ENCODE measurements around the gene TLCD2.
A peak's percentile ranks its signal among the peaks of the same experiment; 100 is the strongest.
"Not testable (repeated sequence)": the region's sequence is repeated elsewhere in the genome, so short reads cannot be mapped to it uniquely, and the experiment has no call there.

TLCD2 gene

DNA sequence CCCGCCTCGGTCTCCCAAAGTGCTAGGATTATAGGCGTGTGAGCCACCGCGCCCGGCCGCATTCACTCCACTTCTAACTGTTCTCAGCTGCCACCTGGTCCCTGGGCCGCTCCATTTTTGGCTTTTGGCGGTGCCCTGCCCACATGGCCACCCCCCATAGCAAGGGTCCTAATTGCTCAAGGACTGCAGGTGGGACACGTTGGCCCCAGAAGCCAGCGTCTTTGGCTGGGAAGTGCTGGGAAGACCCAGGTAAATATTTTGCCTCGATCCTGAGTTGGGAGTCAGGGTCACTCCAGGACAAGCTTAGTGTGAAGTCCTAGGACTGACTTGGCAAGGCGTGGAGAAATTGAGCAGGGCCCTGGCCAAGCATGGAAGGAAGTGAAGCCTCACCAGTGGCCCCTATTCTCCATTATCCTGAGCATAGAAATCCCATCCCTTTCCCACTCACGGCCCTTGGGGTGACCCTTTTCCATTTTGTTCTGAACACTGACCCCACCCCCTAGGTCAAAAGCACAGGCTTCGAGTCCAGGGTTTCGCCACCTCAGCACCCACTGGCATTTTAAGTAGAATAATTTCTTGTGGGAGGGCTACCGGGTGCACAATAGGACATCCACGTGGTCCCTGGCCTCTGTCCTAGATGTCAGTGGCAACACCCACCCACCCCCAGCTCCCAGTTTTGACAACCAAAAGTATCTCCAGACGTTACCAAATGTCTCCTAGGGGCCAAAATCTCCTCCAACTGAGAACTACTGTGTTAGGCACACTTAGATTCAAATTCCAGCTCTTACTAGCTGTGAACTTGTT lies 8.4 kb upstream of the TLCD2 start:
- no peak for DNase-seq (ENCODE audit: extremely low read depth in 1 of 2, low read depth in 1 of 2)

DNA sequence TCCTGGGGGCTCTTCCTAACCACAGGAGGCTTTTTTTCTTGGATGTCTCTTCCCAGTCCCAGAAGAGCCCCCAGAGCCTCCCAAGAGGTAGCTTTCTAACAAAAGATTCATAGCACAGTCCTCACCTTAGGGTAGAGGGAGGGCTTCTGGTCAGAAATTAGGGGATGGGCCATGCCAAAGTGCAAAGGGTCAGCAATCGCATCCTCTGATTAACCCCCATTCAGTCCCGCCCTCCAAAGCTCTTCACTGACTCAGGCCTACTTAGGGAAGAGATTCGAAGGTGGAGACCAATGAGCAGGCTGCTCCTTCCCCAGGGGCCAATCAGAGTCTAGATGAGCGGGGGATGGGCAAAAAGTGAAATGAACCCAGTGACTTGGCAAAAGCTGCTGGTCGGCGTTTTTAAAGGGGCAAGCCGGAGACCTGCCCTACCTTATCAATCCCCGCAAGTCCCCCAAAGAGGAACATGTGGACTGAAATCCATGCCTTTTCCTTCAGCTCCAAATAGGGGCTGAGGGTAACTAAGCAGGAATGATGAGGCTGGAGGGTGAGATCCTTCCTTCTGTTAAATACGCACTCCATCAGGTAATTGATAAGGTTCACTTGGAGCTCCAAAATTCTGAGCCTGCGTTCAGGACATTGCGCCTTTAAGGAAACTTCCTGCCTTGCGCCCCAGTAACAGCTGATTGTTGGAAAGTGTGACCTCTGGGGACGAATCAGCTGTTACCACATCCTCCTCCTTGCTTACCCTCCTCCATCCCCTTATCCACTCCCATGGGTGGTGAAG lies 6.9 kb upstream of the TLCD2 start:
- peak; percentile 64 to 87 for DNase-seq (ENCODE audit: extremely low read depth in 1 of 2, low read depth in 1 of 2)

DNA sequence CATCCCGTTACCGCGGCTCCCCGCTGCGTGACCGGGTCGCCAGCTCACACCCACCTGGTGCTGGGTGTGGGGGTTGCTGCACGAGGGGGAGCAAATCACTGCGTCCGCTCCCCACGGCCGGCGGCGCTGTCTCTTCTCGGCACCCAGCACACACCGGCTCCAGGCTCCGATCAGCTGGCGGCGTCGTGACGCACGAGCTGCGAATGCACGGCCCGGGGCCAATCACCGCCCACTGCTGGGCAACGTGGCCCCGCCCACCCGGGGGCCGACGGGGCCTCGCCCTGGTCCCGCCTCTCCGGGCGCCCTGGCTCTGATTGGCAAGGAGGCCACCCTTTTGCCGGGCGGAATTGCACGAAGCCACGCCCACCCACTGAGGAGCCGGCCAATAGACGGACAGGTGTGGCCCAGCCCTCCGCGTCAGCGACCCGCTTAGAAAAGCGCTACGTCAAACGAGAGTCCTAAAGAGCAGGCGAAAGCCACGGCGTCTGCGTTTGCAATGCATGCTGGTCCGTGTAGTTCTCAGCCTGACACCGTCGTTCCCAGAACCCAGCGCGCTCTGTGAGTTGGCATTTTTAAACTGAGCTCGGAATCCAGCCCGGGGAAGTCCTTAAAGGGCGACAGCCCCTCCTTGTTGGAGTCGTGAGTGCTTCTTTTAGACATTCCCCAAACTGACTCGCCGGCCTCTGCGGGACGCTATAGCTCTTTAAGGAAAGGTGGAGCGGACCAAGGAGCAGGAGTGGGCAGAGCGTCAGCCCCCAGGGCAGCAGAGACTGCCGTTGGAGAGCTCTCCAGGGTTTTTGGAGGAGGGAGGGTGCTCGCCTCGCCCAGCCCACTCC lies 6.1 kb upstream of the TLCD2 start:
- DNase-seq (ENCODE audit: extremely low read depth in 1 of 2, low read depth in 1 of 2) = peak; percentile 100

DNA sequence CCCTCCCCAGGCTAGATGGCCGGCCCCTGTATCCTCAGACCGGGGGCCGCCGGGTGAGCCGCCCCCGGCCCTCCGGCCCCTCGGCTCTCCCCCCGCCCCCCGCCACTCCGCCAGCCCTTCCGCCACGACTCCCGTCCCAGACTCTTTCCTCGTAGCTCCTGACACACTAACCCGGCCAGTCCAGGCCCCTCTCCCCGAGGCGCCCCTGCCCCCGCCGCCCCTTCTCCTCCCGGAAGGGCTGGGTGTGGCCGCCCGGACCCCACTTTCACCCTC lies 5.6 kb upstream of the TLCD2 start:
- DNase-seq (ENCODE audit: extremely low read depth in 1 of 2, low read depth in 1 of 2) = no peak

DNA sequence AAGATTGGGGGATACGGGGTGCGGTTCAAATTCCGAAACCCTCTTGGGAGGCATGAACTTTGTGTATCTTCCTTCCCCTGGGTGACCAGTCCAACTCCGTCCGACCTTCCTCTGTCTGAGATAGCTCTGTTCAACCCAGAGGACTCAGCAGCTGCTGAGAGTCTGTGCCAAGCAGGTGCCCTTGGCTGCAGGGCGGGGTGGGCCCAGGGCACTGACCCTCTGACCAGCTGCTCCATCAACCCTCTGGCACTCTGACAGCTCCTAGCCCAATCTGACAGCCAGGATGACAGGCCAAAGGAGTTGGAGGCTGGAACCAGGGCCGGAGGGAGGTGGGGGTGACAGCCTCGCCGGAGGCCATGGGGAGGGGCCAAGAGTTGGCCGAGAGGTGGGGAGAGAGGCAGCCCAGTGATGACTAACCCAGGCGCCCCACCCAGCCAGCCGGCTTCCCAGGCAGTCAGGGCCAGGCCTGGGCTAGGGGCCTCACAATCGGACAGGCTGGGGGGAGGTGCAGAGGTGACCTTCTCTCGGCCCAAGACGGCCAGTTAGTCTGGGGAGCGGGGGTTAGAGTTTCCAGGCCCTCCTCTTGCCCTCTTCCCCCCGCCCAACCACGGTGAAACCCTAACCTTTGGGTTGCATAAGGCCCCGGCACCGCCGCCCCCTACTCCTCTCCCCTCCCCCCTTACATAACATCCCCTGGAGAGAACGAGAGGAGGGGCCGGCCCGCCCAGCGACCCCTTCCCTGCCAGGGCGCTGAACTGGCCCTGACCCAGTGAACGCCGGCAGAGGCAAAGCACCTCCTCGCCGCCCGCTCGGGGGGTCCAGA lies 5.0 kb upstream of the TLCD2 start:
- no peak for DNase-seq (ENCODE audit: extremely low read depth in 1 of 2, low read depth in 1 of 2)

DNA sequence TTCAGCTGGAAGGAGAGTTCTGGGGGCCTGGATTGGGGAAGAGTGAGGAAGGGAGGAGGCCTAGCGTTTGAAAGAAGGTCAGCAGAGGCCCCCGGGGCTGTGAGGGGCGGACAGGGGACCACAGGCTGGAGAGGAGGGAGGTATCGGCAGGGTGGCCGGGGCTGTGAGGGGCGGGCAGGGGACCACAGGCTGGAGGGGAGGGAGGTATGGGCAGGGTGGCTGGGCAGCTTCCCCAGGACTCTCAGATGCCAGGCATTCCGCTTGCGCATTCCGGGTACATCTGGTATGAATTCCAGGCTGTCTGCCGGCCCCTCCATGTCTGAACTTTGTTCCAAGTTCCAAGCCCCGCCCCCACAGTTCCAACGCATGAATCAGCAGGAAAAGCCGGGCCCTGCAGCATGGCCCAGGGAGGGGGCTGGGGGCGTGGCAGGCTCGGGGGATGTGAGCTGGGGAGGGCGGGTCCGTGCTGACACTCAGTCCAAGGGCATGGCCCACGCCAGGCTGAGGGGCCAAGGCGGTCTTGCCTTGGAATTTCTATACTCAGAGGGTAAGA lies 4.3 kb upstream of the TLCD2 start:
- DNase-seq (ENCODE audit: extremely low read depth in 1 of 2, low read depth in 1 of 2) = no peak

DNA sequence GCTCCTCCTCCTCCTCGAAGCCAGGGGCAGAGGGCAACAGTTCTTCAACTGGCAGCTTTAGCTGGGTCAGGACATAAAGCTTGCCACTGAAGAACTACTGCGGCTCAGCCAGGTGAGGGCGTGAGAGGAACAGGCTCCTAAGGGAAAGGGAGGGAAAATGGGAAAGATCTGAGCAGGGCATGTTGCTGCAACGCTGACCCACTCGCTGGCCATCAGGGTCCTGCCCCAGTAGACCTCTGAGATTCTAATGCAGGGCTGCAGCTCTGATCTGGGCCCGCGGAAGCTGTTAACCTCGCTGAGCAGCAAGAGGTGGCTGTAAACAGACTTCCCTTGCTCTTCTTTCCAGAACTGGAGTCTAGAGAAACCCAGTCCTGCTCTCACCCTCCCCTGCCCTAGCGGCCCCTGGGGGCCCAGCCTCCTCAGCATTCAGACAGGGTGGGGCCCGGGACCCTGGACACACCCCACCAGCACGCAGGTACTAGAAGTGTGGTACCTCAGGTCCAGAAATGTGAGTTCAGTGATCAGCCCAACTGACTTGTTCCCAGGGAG lies 3.8 kb upstream of the TLCD2 start:
- DNase-seq (ENCODE audit: extremely low read depth in 1 of 2, low read depth in 1 of 2) = no peak

DNA sequence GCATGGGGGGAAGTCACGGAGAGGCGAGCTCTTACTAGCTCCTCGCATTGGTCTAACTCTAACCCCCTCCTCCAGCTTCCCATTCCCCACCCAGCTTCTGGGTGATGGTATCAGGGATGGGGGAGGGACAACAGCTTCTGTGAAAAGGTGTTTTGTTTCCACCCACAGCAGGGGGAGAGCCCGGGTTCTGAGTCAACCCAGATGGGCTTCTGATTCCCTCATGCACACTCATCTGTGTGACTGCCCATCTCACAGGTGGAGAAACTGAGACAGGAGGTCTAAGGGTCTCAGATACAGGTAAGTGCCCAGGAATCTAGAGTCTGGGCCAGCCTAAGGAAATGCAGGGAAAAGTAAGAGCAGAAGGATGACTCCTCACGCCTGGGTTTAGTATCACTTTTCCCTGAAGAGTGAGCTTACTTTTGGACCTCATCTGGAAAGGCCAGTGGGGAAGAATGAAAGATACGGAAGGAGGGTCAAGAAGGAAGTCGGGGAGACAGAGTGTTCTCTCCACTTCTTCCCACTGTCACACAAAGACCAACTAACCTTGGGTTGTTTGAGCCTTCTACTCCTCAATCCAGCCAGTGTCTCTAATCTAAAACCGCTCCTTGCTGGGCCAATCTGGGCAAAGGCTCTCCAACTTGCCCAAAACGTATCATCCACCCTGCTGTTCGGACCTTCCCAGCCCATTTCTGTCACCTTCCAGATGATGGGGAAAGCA lies 3.1 kb upstream of the TLCD2 start:
- DNase-seq (ENCODE audit: extremely low read depth in 1 of 2, low read depth in 1 of 2) = no peak

DNA sequence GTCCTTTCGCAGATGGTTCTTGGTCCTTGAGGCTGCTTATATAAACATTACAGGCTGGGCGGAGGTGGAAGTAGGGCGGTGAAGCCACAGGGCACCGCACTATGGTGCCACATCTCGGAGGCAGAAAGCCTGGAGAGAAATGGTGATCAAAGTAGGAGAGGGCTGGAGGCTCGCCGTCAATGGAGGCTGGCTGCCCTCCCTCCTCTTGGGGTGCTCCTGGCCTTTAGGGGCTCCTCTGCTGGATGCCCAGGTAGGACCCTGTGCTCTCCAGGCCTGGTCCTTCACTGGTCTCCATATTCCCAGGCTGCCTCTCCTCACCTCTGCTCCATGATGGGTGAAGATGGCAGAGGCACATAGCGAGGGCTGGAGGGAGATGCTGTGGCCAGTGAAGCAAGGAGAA lies 2.1 kb upstream of the TLCD2 start:
- DNase-seq (ENCODE audit: extremely low read depth in 1 of 2, low read depth in 1 of 2) = no peak

DNA sequence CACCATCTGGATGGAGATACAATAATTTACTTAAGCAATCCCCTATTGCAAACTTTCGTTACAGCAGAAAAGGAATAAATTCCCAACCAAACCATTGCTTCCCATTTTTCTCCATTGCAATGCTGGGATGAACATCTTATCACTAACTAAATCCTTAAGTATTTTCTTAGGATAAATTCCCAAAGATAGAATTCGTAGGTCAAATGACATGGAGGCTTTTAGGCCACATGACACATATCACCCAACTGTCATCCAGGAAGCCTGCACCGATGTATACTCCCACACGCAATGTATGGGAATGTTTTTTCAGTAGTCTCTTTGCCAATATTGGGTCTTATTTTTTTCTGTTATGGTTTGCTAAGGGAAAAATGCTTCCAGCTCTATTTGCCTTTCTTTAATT lies 1.6 kb upstream of the TLCD2 start:
- no peak for DNase-seq (ENCODE audit: extremely low read depth in 1 of 2, low read depth in 1 of 2)

DNA sequence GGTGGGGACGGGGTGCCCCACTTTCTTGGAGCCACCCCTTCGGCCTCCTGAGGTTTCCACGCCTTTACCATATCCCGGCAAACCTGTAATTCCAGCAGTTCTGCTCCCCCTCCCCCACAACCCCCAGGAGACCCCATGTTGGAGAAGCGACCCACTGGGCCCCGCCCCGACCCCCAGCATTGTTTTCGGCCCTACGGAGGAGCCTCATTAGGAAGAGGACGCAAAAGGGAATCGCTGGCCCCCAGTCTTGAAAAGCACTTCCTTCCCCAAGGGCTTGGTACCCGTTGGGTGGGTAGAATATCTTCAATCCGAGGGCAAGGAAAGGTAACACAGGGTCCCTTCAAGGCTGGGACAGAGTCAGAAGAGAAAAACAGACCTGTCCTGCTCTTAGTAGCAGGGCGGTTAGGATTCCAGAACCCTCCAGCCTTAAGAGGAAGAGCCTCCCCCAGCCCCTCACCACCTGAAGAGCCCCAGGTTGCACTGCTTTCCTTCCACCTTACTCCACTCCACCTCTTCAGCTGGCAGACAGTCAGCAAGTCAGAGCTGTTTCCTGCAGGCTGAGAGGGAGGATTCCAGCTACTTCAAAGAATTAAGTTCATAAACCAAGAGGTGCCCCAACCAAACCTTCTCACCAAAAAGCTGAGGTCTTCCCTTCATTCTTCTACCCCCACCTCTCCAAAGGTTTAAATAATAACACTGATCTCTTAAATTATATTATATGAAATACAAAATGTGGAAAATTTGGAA lies 803 bp upstream of the TLCD2 start:
- DNase-seq (ENCODE audit: extremely low read depth in 1 of 2, low read depth in 1 of 2) = no peak

DNA sequence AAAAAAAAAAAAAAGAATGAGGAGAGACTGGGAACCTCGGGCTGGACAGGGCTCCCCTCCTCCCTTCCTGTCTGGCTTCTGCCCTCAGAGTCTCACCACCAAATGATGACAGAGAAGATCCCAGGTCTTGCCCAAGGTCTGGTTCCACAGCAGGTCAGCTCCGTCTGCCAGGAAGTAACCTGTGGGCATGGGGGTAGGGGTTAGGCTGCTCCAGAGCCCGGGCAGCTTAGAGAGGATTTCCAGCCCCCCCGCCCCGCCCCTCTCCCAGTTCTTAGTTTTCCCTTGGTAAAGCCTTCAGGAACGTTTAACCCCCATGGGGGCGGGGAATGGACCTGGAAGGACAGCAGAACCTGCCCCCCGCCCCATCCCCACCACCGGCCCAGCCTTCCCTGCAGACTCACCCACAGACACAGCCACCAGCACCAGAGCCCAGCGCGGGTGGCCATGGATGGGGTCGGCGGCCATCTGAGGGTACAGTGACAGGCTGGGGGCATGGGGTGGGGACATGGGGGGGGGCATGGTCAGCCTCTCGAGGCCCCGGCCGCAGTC lies 700 bp downstream of the TLCD2 start:
- DNase-seq (ENCODE audit: extremely low read depth in 1 of 2, low read depth in 1 of 2) = no peak

DNA sequence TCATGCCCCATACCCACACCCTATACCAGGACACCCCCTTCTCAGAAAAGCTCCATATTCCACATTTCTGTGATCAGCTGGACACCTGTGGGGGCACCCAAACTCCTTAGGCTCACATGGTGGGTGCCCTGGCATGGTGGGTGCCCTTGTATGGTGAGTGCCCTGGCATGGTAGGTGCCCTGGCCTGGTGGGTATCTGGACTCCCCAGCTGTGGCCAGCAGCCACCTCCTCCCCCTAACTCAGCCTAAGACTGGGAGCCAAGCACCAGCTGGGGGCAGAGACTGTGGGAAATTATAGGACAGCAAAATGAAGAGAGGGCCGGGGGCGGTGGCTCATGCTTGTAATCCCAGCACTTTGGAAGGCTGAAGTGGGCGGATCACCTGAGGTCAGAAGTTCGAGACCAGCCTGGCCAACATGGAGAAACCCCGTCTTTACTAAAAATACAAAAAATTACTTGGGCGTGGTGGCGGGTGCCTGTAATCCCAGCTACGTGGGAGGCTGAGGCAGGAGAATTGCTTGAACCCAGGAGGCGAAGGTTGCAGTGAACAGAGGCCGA lies 1.3 kb downstream of the TLCD2 start:
- not testable (repeated sequence) for DNase-seq (ENCODE audit: extremely low read depth in 1 of 2, low read depth in 1 of 2)

DNA sequence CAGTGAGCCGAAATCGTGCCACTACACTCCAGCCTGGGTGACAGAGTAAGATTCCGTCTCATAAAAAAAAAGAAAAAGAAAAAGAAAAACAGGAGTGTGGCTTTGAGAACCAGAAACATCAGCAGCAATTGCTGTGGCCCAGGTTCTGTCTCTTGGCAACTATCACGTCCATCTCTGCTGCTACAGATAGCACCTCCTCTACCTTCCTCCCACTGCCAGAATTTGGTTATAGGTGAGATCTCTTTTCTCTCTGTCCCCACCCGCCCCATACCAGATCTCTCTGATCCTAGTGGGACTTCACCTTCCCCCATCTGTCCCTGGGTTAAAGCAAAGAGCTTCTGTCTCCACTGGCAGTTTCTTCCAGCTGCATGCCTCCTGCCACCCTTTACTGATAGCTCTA lies 3.1 kb downstream of the TLCD2 start:
- DNase-seq (ENCODE audit: extremely low read depth in 1 of 2, low read depth in 1 of 2) = no peak

DNA sequence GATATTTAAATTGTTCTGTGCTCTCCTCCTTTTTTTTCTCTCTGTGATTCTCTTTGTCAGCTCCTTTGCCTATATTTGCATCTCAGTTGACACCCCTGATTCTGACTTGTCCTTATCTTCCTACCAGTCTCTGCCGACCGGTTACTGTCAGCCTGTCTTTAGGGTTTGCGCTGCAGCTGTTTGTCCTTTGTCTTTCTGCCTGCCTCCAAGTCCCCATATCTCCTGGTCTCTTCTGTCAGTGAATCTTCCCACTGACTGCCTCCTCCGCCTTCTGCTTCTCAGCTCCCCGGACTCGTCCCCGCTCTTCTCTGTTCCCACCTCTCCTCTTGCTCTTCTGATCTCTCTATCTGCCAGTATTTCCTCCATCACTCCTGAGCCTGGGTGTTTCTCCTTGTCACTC lies 5.2 kb downstream of the TLCD2 start:
- DNase-seq (ENCODE audit: extremely low read depth in 1 of 2, low read depth in 1 of 2) = no peak

DNA sequence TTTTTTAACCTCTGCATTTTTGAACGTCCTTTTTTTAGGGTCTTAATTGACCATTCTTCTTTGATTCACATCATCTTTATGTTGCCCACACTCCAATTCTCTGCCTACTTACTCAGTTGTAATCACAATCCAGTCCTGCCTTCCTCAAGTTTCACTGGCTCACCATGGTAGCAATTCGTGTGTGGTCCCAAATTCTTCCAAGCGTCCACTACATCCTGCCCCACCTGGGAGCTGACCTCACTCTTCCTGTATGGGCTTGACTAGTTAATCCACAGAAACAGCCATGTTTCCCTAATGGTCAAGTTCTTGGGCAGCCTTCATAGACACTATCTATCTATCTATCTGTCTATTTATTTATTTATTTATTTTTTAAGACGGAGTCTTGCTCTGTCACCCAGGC lies 7.1 kb downstream of the TLCD2 start:
- no peak for DNase-seq (ENCODE audit: extremely low read depth in 1 of 2, low read depth in 1 of 2)

DNA sequence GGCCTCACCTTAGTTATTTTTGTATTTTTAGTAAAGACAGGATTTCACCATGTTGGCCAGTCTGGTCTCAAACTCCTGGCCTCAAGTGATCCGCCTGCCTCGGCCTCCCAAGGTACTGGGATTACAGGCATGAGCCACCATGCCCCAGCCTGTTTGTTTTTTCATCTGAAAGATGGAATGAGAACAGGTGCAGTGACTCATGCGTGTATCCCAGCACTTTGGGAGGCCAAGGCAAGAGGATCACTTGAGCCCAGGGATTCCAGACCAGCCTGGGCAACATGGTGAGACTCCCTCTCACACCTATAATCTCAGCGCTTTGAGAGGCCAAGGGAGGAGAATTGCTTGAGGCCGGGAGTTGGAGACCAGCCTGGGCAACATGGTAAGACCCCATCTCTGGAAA lies 10.3 kb downstream of the TLCD2 start:
- not testable (repeated sequence) for DNase-seq (ENCODE audit: extremely low read depth in 1 of 2, low read depth in 1 of 2)

DNA sequence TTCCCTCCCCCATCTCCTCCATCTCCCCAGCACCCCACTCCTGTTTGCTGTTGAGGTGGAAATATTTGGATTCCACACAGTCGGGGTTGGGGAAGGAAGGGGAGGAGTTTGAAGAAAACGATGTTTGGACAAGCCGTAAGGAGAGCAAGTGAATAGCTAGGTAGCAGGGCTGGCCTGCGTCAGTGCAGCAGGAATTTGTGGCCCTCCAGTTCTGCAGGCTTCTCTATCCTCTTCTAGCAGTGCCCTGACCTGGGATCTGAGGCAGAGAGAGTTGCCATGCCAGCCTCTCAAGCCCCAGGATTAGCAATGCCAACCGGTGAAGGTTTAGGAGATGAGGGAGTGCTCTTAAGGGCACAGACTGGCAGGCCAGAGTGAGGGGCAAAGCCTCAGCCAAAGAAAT lies 12.5 kb downstream of the TLCD2 start:
- no peak for DNase-seq (ENCODE audit: extremely low read depth in 1 of 2, low read depth in 1 of 2)
